Activated CD8-positive, alpha-beta memory T cell treated with anti-CD3 and anti-CD28 coated beads for 4 hours (primary cell): ENCODE results near the gene INF2.
"Not testable (repeated sequence)": the region's sequence is repeated elsewhere in the genome, so short reads cannot be mapped to it uniquely, and the experiment has no call there.

Experiments
- DNase-seq, 2 donors: peaks; one replicate each; pipeline ENCODE4 v3.0.0-alpha.2; 2020; ENCODE audit warnings: low read depth in 2 of 2

The INF2 gene

DNA sequence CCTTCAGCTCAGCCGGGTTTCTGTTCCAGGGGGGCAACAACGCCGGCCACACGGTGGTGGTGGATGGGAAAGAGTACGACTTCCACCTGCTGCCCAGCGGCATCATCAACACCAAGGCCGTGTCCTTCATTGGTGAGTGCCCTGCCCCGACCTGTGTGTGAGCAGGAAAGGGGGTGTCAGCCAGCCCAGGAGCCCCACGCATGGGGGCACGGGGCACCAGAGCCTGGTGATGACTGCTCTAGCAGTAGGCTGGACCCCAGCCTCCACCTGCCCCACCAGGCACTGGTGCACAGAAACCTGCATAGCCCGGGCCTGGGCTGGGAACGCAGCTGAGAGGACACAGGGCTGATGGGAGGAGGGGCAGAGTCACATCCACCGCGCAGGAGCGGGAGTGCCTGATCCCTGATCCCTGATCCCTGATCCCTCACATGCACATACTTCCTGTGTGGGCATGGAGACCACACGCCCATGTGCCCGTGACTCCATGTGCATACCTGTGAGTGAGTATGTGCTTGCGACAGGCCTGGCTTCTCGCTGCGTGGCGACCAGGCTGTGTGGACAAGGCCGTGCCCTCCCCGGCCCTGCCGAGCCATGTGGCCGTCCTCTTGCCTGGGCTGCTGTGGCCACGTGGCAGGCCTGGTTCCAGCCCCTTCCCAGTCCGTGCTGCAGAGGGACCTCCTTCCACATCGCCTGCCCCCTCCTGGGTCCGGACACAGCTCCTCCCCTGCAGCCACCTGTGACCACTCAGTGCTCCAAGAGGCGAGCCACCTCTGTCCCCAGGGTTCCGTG, 45.8 kb downstream of the INF2 start:
- no peak for DNase-seq

DNA sequence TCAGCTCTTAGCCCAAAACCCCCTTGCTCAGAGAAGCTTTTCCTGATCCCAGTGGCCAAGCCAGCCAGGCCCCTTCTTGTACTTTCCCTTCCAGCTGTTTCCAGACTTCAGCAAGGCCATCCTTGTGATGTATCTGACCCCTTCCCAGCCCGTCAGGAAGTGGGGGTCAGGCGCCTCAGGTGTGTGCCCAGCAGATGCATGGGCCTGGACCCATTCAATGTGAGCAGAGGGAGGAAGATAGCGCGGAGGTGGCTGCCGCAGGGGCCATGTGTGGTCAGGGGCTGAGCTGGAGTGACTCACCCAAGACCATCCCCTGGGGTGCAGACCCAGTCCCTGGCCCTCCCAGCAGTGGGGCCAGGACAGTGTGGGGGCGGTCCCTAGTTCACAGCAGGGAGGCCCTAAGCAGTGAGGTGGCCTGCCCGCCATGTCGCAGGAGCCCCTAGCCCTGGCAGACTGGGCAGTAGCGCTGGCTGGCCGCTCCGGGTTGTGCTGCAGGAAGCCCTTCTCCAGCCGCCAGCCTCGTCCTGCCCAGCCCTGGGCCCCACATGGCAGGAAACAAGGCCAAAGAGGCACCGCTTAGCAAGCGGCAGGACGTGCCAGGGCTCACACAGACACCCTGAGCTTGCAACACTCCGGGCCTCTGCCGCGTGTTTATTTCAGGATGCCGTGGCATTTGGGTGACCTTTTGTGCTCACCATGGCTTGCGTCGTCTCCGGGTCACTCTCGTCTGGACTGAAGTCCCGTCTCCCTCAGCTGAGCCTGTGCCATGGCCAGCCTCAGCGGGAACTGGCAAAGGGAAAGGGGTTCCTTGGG, 46.6 kb downstream of the INF2 start:
- DNase-seq: no peak

DNA sequence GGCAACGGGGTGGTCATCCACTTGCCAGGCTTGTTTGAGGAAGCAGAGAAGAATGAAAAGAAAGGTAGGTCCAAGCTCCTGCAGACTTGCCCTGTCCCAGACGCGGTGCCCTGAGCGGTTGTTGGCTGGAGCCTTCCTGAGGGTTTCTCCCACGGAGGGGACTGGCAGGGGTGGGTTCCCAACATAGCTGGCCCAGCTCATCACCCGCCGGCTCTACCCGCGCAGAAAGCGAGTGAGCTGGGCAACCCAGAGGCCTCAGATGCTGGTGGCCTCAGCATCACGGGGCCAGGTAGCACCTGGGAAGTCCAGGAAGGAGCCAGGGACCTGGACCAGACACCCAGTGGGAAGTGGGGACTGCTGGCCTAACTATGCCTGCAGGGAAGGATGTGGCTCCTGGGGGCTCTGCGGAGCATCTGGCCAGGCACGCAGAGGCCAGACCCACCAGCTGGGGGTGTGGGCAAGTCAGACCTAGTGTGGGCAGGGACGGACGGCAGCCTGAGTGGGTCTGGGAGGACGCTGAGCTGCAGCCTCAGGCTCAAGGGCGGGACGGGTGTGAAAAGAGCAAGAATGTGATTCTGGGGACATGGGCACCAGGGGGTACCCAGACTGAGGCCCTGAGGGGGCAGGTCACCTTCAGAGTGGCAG, 49.1 kb downstream of the INF2 start:
- no peak for DNase-seq

DNA sequence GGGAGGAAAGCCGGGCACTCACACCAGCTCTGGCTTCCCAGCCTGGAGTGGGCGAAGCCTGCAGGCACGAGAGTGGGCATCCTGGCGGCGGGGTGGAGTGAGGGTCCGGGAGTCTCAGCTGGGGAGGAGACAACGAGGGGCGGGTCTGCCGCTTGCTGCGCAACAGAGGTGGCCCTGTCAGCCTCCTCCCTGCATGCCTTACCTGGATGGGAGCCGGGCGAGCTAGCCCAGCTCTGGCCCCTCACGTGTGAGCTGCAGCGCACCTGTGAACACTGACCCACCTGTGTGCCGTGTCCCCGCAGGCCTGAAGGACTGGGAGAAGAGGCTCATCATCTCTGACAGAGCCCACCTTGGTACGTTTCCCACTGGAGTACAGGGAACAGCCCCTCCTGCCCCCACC, 49.6 kb downstream of the INF2 start:
- DNase-seq: no peak

DNA sequence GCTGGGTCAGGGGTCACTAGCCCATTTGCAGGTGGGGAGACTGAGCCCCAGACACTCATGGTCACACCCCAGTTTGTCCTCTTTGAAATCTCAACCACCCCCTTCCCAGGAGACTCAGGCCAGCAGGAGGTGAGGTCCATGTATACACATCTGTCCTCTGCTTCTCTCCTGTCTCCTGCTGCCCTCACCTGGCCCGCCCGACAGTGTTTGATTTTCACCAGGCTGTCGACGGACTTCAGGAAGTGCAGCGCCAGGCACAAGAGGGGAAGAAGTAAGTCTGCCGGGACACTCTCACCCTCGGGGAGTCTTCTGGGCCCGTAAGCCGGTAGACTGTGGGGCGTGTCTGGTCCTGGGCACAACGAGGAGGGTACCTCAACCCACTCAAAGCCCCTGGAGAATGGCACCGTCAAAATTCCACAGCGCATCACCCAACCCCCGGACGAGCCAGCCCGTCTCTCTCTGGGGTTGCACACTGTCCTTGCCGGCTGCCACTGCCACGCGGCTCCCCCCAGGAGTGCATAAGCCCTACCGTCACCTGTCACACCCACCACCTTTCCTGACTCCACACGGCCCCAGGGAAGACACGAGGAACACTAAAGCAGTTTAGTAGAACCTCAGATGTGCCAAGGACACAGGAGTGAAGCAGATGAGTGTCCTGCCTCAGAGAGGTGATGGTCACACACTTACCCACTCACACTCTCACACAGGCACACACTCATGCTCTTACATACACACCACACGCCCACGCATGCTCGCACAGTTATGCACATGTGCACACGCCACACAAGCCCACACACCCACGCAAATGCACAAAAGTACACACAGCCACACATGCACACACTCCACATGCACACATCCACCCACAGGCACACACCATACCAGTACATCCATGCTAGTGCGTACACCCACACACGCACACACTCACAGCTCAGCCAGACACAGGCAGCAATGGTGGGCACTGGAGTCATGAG, 50.4 kb downstream of the INF2 start:
- DNase-seq: no peak

DNA sequence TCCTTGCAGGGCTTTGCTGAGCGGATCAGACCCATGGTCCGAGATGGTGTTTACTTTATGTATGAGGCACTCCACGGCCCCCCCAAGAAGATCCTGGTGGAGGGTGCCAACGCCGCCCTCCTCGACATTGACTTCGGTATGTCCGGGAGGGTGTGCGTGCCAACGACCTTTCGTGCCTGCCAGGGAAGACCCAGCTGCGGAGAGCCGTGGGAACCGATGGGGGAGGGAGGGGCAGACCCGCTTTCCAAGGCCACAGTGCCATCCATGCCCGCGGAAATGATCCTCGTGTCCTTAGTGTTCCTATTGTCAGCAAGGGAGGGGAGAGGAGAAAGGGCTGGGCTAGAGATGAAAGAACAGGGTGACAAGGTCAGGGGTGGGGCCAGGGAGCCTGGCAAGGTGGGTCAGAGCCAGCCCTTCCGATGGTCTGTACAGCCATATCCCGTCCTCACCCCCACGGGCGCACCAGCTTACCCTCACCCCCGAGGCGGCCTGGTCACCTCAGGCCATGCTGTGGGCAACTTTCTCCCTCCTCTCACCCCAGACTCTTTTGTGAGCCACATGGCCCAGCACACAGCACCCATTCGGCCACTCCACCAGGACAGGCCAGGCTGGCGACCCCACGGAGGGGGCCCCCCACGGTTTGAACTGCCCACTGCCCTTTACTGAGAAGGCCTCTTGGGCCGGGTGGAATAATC, 51.8 kb downstream of the INF2 start:
- no peak for DNase-seq

DNA sequence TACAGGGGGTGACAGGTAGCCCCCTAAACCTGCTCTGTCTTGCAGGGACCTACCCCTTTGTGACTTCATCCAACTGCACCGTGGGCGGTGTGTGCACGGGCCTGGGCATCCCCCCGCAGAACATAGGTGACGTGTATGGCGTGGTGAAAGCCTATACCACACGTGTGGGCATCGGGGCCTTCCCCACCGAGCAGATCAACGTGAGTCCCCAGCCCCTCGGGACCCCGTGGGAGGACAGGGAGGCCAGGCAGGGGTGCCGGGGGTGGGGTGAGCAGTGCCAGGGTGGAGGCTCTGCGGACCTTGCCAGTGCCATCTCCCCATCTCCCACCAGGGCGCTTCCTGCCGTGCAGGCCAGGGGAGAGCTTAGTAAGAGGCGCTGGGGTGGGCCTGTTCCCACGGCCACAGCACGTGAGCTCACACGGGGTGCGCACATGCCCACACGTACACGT, 52.4 kb downstream of the INF2 start:
- DNase-seq: no peak

DNA sequence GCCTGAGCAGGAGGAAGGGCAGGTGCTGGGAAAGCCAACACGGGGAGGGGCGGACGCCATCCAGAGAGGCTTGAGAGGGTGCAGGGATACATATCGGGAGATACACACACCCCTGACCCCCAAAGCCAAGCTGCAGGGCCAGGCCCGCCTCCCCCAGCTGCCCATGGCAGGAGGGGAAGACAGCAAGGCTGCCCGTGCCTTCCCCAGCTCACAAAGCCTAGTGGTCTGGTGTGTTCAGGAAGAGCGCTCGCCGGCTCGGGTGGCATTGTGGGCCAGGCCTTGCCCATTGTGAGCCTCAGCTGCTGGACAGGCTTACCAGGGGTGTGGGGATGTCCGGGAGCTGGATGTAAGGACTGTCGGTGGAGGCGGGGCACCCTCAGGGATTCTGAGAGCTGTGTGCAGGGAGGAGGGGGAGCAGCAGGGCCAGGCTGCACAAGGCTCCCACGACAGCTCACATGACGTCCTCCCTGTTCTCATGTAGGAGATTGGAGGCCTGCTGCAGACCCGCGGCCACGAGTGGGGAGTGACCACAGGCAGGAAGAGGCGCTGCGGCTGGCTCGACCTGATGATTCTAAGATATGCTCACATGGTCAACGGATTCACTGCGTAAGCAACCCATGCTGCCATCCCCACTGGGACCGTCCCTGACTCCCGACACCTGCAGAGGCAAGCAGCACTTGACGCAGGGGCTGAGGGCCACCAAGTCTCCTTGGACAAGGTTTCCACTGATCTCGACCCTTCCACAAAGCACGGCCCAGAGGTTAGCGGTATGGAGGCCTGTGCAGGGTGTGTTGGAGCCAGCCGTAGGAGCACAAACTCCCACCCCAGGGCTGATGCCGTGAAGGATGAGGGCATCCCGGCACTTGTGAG, 53.4 kb downstream of the INF2 start:
- DNase-seq: no peak

DNA sequence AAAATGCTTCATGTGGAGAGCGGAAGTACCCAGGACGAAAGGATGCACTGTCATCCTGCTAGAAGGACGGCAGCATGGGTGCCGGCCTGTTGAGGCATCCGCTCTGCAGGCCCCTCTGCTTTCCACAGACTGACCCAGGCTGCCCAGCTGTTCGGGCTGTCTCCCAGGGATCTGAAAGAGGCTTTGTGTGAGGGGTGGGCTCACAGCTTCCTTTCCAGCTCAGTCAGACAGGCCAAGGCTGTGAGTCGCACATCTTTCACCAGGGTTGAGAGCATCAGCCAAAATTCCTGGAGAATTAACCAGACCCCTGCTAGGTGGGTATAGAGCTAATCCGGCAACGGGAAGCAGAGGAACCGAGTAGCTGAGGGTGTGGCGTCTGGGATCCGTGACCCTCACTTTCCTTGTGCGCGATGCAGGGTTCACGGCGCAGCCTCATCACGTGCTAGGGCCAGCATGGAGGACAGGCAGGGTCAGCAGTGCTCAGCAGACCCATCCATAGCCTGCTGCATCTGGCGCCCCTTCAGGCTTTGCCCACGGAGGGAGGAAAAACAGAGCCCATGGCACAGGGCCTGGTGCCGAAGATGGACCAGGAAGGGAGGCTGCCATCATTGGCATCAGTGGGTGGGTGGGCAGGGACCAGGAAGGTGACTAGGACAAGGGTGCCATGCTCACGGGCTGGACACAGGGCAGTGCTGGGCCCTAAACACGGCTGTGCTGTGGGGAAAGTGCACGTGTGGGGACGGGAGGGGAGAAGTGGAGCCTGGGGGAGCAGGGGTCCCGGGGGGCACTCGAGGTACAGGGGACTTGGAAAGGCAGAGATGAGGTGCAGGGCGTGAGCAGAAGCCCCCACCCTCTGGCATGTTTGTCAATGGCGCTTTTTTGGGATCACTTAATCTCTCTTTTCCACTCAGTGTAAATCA, 54.3 kb downstream of the INF2 start:
- no peak for DNase-seq

DNA sequence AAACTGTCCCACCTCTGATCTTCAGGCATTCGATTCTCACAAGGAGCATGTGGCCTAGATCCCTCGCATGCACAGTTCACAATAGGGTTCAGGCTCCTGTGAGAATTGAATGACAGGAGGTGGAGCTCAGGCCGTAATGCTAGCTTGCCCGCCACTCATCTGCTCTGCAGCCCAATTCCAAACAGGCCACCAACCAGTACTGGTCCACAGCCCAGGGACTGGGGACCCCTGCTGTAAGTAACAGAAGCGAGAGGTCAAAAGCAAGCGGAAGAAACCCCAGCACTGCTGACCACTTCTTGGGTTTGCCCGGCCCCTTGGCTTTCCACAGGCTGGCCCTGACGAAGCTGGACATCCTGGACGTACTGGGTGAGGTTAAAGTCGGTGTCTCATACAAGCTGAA, 55.1 kb downstream of the INF2 start:
- no peak for DNase-seq

DNA sequence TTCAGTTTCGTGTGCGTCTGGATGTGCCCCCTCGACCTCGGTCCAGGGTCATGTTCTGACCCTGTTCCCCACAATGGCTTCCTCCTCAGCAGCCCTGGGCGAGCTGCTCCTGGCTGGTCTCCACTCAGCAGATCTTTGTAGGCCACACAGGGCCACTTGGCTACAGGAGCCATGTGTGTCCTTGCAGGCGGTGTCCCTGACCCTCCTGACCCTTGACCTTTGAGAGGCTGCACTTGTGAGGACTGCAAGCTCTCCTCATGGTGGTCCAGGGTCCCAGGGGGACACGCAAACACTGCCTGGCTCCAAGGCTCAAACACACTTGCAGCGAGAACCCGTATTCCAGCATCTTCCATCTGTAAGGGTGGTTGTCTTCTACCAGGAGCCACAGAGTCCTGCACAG, 56.0 kb downstream of the INF2 start:
- DNase-seq: no peak

DNA sequence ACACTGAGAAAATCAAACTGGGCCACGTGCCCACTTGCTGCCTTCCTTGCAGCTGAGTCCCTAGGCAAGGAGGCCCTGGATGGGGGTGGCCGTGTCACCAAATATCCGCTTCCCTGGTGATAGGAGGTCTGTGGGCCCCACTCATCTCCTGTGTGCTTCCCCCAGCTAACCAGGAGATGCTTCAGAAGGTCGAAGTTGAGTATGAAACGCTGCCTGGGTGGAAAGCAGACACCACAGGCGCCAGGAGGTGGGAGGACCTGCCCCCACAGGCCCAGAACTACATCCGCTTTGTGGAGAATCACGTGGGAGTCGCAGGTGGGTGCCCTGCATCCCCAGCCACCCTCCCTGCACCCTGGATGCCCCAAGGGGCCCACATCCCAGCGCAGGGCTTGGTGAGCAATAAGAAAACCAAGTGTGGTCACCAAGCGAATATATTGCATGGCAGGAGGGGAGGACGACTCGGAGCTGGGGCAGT, 56.7 kb downstream of the INF2 start:
- DNase-seq: no peak

DNA sequence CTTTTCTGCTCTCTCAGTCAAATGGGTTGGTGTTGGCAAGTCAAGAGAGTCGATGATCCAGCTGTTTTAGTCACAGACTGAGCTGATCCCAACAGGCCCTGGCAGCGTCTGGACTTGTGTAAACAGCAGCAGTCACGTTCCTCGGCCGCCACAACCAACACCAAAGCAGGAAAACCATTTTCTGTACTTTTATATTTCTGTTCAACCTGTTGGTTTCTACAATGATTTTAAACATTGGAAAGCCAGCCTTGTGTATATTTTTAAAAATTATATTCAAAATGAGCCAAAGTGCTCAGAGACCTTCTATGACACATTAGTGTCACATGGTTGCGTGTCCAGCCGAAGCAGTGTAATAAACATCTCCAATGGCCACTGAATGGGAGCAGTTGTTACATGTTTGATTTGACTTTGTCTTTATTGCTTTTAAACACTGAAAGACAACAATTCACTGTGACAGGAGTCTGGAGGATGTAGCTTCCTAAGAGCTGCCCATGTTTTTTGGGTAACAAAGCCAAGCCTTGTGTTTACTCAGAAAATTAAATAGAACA, 57.6 kb downstream of the INF2 start:
- no peak for DNase-seq

DNA sequence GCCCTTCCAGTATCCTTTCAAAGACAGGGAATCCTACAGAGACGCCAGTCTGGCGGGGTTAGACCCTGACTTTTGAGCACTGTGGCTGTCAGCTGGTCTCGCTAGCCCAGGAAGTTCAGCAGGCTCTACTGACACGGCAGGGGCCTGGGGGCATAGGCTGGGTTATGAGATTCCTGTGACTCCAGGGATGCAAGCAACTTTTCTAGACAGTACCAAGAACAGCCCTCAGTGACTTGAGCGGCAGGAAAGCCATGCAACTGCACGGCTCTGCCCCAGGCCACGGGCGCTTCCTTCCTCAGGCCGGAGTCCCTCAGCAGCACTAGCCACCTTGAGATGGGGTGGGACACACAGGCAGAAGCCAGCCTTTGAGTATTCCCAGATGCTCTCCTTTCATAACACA, 58.5 kb downstream of the INF2 start:
- no peak for DNase-seq

DNA sequence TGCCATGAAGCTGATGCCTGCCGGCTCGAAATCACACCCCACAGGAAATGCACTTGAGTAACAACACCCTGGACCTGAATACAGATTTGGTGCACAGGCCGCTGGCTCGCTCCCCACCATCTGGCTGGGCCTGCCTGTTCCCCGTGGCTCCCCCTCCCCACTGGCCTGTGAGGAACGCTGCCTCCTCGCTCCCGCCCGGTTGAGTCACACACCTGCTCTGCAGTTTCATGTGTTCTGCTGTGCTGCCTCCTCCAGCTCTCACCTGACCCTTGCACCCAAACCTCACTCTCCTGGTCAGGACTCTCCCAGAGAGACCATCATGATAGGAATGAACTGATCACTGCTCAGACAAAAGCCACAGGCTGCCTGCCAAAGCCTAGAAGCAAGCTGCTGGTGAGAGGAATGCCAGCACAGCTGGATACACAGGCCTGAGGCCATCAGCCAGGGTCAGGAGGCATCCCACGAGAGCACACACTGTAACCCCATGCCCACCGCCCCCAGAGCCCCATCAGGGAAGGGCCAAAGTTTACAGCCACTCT, 59.8 kb downstream of the INF2 start:
- DNase-seq: no peak

DNA sequence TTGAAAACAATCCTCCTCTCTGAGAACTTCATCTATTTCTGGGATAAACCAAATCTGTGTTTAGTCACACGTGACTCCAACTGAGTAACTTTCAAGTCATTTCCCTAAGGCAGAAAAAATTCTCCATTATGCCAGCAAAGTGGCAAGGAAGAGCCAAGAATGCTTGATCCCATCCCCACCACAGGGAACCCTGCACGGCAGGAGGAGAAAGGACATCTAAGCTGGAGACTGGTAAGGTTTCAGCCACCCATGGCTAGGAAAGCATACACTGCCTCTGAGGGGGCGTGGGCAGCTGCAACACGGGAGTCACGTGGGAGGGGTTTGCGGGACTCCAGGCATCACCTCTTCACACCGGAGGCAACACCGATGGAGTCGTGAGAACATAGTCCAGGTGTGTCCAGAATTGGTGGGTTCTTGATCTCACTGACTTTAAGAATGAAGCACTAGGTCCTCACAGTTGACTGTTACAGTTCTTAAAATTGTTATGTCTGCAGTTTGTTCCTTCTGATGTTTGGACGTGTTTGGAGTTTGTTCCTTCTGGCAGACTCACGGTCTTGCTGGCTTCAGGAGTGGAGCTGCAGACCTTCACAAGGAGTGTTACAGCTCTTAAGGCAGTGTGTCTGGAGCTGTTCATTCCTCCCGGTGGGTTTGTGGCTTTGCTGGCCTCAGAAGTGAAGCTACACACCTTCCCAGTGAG, 60.8 kb downstream of the INF2 start:
- no peak for DNase-seq

DNA sequence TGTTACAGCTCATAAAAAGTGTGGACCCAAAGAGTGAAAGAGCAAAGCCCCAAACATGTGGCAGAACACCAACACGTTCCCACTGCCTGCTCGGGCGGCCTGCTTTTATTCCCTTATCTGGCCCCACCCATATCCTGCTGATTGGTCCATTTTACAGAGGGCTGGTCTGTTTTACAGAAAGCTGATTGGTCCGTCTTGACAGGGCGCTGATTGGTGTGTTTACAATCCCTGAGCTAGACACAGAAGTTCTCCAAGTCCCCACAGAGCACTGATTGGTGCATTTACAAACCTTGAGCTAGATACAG, 61.3 kb downstream of the INF2 start:
- DNase-seq: not testable (repeated sequence)
